T-helper 1 cell (primary cell): ENCODE measurements around the gene PIP5K1C.
A peak's percentile ranks its signal among the peaks of the same experiment; 100 is the strongest.

ENCODE experiments used
- DNase-seq, 5 donors: peaks; one replicate each; pipeline ENCODE4 v3.0.0-alpha.2; 2012 to 2020

Gene PIP5K1C

GRCh38 chr19:3693025-3693925 is 7.0 kb downstream of the PIP5K1C start:
- no peak for DNase-seq

GRCh38 chr19:3692141-3693024 is 7.9 kb downstream of the PIP5K1C start:
- peak in 2 of 5 donors; percentile 37 to 47 for DNase-seq

- no peak for DNase-seq
These were observed 8.5 kb downstream of the PIP5K1C start for GRCh38 chr19:3691726-3692125.

DNA sequence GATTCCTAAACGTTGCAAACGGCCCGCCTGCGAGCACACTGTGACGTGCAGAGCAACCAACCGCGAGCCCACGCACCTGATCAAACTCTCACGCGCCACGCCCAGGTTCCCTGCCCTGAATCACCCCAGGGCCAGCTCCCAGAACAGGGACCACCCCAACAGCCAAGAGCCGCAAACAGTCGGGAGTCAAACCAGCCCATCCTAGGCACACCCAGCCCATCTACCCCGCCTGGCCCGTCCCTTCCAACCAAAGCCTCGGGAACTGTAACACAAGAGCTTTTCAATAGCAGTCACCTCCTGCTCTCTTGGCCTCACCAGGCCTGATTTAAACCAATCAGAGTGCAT is 8.9 kb downstream of the PIP5K1C start:
- no peak for DNase-seq

- no peak for DNase-seq
These were observed 9.5 kb downstream of the PIP5K1C start for GRCh38 chr19:3690551-3691371.

GRCh38 chr19:3687774-3688706 is 12.2 kb downstream of the PIP5K1C start:
- peak in 1 of 5 donors; percentile 21 for DNase-seq

DNA sequence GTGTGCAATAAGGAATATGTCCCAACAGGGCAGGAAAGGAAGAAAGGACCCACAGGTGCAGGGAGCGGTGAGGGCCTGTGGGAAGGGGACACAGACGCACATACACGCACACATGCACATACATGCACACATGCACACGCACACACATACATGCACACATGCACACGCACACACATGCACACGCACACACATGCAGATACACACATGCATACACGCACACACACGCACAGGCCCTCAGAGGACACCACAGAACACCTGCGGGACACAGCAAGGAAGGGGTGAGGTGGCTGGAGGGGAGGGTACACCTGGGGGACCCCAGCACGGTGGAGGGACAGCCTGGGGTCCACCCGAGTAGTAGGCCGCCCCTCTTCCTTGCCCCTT is 12.9 kb downstream of the PIP5K1C start:
- no peak for DNase-seq

- no peak for DNase-seq
These were observed 15.4 kb downstream of the PIP5K1C start for GRCh38 chr19:3684817-3685410.

GRCh38 chr19:3684054-3684816 is 16.0 kb downstream of the PIP5K1C start:
- DNase-seq = no peak

GRCh38 chr19:3683405-3684053 is 16.7 kb downstream of the PIP5K1C start:
- DNase-seq = no peak

DNA sequence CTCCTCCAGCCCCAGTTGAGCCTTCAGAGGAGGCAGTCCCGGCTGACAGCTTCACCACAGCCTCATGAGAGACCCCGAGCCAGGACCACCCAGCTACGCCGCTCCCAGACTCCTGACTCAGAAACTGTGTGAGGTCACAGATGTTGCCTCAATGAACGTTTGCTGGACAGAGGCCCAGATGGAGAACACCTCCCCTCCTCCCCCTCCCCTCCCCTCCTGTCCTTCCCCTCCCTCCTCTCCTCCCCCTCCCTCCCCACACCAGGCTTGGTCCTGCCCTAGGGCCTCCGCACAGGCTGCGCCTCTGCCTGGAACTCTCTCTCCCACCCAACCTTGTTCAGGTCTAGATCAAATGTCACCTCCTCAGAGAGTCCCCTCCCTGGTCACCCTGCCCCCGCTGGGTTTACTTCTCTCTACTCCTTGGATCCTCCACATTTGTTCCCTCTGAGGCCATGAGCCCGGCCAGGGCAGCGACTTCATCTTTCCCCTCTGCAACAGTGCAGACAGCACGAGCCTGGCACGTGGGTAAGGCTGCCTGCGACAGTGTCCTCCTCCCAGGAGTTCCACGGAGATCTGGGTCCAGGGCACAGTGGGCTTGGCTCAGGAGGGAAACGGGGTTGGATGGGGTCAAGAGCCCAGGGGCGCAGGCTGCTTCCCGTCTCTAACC is 17.4 kb downstream of the PIP5K1C start:
- no peak for DNase-seq

DNA sequence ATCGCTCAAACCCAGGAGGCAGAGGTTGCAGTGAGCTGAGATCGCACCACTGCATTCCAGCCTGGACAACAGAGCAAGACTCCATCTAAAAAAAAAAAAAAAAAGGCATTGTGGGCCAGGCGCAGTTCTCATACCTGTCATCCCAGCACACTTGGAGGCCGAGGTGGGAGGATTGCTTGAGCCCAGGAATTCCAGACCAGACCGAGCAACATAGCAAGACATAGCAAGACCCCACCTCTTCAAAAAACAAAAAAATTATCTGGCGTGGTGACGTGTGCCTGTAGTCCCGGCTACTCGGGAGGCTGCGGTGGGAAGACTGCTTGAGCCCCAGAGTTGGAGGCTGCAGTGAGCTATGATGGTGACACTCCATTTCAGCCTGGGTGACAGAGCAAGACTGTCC is 18.0 kb downstream of the PIP5K1C start:
- DNase-seq = no peak

GRCh38 chr19:3680939-3681338 is 19.3 kb downstream of the PIP5K1C start:
- no peak for DNase-seq

DNA sequence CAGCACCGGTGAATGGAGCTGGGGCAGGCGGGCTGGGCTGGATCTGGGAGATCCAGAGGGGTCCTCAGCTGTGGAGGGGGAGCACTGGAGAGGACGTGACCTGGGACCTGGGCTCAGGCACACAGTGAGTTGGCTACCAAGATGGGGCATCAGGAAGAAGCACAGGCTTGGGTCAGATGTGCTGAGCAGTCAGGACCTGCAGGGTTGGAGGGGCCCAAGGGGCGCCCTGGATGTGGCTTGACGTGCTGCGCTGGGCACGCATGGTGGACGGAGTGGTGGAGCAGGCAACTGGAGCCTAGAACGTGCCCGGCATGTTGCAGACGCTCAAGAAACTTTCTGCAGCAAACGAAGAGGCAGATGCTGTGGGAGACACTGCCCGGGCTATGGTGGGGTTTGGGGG is 20.7 kb downstream of the PIP5K1C start:
- DNase-seq = no peak

GRCh38 chr19:3679138-3679537 is 21.1 kb downstream of the PIP5K1C start:
- DNase-seq = no peak

GRCh38 chr19:3678188-3678587 is 22.1 kb downstream of the PIP5K1C start:
- no peak for DNase-seq

DNA sequence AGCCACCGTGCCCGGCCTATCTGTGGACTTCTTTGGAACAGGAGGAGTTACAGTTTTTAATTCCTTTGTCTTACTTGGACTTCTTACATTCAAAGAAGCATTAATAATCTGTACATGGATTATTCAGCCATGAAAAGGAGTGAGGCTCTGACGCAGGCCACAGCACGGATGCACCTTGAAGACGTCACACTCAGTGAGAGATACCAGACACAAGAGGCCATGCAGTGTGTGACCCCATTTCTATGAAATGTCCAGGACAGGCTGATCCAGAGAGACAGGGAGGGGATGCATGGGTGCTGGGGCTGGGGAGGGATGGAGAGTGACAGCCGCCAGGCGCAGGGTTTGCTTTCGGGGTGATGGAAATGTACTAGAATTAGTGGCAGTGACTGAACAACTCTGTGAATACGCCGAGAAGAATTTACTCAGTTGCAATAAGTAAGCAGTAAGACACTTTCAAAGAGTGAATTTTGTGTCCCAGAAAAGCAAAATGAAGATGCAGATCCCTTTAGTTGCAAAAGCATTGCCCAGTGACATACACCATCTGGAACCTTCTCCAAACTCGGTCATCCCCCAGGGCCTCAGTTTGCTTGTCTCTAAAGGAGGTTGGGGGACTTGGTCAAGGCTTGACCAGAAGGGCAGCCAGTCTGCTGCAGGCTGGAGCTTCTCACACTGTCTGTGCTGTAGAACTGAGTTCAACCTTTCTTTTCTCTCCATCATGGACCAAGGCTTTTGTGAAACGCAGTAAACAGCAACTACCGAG is 25.3 kb downstream of the PIP5K1C start:
- DNase-seq = no peak
